Activated CD8-positive, alpha-beta memory T cell treated with anti-CD3 and anti-CD28 coated beads for 48 hours (primary cell): ENCODE results near the gene HIP1R.
"Not testable (repeated sequence)": the region's sequence is repeated elsewhere in the genome, so short reads cannot be mapped to it uniquely, and the experiment has no call there.

ENCODE experiments used
- DNase-seq, 3 experiments: peaks; one replicate each; pipeline ENCODE4 v3.0.0-alpha.2; 2020; ENCODE audit warnings: low read depth in 2 of 3, low spot score in 2 of 3

The HIP1R gene

GRCh38 chr12:122893208-122894153 is 58.2 kb downstream of the HIP1R start:
- DNase-seq, result no peak

DNA sequence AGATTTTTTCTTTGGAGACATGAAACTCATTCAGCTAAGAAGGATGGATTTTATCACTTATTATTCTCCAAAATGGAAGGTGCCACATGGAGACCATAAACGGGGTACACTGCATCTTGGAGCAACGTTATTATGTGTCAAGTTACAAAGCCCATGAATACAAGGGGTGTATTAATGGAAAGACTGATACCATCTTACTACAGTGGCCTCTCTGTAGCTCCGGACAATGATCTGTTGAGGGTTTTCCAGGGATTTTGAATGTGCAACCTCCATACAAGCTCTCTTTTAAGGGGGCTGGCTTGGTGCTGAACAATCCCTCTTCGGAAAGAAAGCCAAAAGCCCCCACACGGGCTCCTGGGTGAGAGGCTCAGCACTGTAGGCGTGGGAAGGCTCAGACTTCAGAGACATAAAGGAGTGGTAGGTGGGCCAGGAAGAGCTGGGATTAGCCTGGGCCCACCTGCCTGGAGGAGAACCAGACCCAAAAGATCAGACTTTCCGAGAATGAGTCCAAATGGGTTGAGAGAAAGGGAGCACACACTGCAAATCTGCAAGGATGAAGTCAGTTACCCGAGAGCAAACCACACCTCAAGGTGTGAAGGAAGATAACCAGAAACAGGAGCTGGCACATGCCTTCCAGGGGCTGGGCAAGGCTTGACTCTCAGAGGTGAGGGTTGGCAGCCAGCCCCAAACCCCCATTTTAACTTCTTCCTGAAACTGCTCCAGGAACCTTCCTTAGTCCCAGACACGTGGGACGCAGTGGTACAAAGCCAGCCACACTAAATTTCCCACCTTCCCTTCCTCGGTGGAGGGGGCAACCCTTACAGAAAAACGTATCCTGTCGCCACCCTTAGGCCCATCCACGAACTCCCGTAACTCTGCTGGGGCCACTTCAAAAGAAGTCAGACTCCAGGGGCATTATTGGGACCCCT is 59.2 kb downstream of the HIP1R start:
- DNase-seq, result no peak

DNA sequence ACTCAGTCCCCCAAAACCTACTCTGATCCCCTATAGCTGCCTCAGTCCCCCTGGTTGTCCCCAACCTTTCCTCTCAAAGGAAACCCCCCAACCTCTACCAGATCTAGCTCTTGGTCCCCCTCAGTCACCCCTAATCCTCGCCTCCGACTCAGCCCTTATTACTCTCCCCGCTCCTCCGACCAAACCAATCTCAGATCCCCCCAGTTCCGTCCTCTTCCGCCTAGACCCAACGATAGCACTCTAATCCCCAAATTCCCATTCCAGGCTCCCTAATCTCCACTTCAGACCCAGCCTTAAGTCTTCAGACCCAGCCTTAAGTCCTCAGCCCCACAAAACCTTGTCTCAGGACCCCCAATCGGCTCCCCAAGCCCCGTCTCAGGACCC is 60.1 kb downstream of the HIP1R start:
- no peak for DNase-seq

- peak; percentile 78 to 87 (median 84) for DNase-seq
Measured at GRCh38 chr12:122895704-122896636, 60.7 kb downstream of the HIP1R start, which contains the start of gene VPS37B. Gene VPS37B, minus strand, starts transcription at chr12:122896124. Its CDS starts 62 bp downstream, at chr12:122896062.

DNA sequence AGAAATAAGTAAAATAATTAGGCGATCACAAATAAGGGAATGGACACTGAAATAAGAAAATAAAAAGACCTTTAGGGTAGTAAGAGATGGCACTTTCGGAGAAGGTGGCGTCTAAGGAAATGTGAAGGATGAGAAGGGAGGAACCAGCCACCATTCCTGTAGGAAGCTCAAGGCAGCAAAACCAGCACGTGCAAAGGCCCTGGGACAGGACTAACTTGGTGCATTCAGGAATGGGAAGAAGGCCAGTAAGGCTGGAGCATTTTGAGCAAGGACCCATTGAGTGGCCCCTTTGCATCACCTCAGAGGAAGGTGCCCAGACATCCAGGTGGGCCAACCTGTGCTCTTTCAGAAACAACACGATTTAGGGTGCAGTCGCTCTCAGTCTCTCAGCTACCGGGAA is 61.4 kb downstream of the HIP1R start:
- no peak for DNase-seq

GRCh38 chr12:122899887-122900286 is 64.6 kb downstream of the HIP1R start:
- DNase-seq, result no peak

GRCh38 chr12:122902854-122903692 is 67.8 kb downstream of the HIP1R start:
- no peak for DNase-seq

- no peak for DNase-seq
Measured at GRCh38 chr12:122903693-122904034, 68.4 kb downstream of the HIP1R start.

GRCh38 chr12:122905258-122905657 is 70.0 kb downstream of the HIP1R start:
- DNase-seq, result not testable (repeated sequence)

DNA sequence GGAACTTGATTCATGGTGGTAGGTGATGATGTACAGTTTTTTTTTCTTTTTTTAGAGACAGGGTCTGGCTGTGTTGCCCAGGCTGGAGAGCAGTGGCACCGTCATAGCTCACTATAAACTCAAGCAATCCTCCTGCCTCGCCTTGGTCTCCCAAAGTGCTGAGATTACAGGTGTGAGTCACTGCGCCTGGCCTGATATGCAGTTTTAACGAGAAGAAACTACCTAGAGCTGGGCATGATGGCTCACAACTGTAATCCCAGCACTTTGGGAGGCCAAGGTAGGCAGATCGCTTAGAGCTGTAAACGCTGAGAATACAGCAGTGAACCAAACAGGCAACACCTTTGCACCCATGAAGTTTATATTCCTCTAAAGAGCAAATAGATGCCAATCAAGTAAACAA is 73.7 kb downstream of the HIP1R start:
- no peak for DNase-seq

DNA sequence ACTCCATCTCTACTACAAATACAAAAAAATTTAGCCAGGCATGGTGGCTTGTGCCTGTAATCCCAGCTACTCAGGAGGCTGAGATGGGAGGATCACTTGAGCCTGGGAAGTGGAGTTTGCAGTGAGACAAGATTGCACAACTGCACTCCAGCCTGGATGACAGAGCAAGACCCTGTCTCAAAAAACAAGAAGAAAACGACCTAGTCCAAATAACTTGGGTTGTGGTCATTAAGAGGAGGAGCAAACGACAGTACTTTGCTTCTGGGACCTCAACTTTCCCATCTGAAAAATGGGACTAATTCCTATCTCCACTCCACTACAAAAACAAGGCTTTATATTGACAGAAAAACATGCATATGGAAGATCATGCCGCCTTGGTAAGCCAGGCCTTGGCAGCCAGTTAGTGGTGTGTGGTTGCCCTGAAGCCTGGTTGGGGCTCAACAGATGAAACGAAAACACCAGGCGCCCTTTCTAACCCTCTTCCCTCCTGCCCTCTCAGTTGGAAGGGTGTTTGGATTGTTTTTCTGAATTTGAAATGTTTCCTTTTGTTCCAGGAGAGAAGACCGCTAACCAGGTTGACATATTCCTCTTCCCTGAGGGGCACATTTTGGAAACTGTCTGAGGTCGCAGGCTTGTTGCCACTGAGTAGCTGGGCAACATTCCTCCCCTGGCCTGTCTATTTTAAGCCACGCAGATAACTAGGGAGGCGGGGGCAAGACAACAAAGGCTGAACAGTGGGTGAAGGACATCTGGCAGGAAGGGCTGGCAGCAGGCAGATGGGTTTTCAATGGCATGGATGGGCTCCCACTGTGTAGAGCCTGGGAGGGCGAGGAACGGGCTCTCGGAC is 74.4 kb downstream of the HIP1R start:
- no peak for DNase-seq
